Breast epithelium (tissue), 4 donors: ENCODE measurements around the gene SORT1. TPM values are rescaled to one million over a fixed set of nuclear protein-coding genes. Genes with fewer than 3 reads are reported as not detected.
"Not testable (repeated sequence)": the region's sequence is repeated elsewhere in the genome, so short reads cannot be mapped to it uniquely, and the experiment has no call there.

Experiments
- DNase-seq, 2 donors: peaks; one replicate each; pipeline ENCODE4 v3.0.0-alpha.2; 2019; ENCODE audit warnings: low spot score in 2 of 2
- H3K27ac ChIP-seq, 2 donors: fragments of 200-600 bp; sonication (generic) in 1 of 2; one replicate each; pipeline ENCODE4 v1.5.1; 2016 to 2019; ENCODE audit warnings: mild to moderate bottlenecking in 1 of 2
- H3K27me3 ChIP-seq, 2 donors: fragments of 200-600 bp; sonication (generic) in 1 of 2; one replicate each; pipeline versions ENCODE4 v1.5.1 to v1.6.0; 2017 to 2019; ENCODE audit warnings: control low read depth in 1 of 2, mild to moderate bottlenecking in 1 of 2
- H3K36me3 ChIP-seq: fragments of 200-600 bp; one replicate; pipeline ENCODE4 v1.5.1; 2019
- H3K4me1 ChIP-seq, 2 donors: fragments of 200-600 bp; sonication (generic); one replicate each; pipeline ENCODE4 v1.5.1; 2016 to 2019; ENCODE audit warnings: control low read depth in 1 of 2
- H3K4me3 ChIP-seq, 3 donors: fragments of 200-600 bp; sonication (generic); 1 replicate in 2 of 3; 2 replicates in 1 of 3; pipeline ENCODE4 v1.5.1; 2016 to 2019; ENCODE audit warnings: mild to moderate bottlenecking in 3 of 3, moderate library complexity in 2 of 3
- H3K9me3 ChIP-seq, 2 donors: fragments of 200-600 bp; sonication (generic) in 1 of 2; one replicate each; pipeline ENCODE4 v1.5.1; 2016 to 2019; ENCODE audit warnings: control low read depth in 1 of 2
- CTCF ChIP-seq, 3 donors: fragments of 450-650 bp; IDR thresholded peaks; one replicate each; pipeline ENCODE4 v1.5.1; 2016 to 2017; ENCODE audit warnings: antibody characterized with exemption in 3 of 3, mild to moderate bottlenecking in 3 of 3, moderate library complexity in 3 of 3
- POLR2A ChIP-seq: fragments of 450-650 bp; IDR thresholded peaks from one replicate; pipeline ENCODE4 v1.6.1; 2016; ENCODE audit warnings: antibody characterized with exemption, mild to moderate bottlenecking, moderate library complexity
- POLR2AphosphoS5 ChIP-seq, 3 donors: sonication (generic); formaldehyde crosslinking; IDR thresholded peaks; one replicate each; pipeline ENCODE4 v1.6.1; 2017; ENCODE audit warnings: antibody characterized with exemption in 3 of 3
- intact Hi-C: fragments of 100-400 bp; cut with DNase I; formaldehyde crosslinking; loops from one replicate; pipeline ENCODE4 v1.15.1; 2023; ENCODE audit warnings: low total_unique reads
- total RNA-seq, 3 donors: library from RNA; depleted of rRNA; stranded (reverse); fragments of >200 nt; gene quantifications; one replicate each; pipeline ENCODE4 v1.1.0, GENCODE V29; 2016

SORT1 gene
- total RNA-seq, 3 donors from 2014 or later = 51.1 to 135 (median 69.8) TPM

- DNase-seq = no peak
- intact Hi-C loops = no loop called here
- Histone ChIP-seq H3K4me1 (peaks cover 0 to 9% of the 10 kb centered on the region in 2 donors), H3K9me3 (no peaks in the 10 kb centered on the region), H3K36me3 (no peaks in the 10 kb centered on the region), H3K27me3 (no peaks in the 10 kb centered on the region), H3K4me3 (peak overlapping the region; percentile 54 to 85 (median 66)), H3K27ac (peak overlapping the region; percentile 68 to 81)
- no peak for TF ChIP-seq POLR2AphosphoS5 (IDR thresholded peaks at IDR 0.05)
- TF ChIP-seq CTCF (IDR thresholded peaks at IDR 0.05) = no peak
- TF ChIP-seq POLR2A = no peak
Observed at GRCh38 chr1:109396513-109396839, 1.2 kb downstream of the SORT1 start.

- Histone ChIP-seq H3K9me3 (no peaks in the 10 kb centered on the region), H3K27ac (peak overlapping the region; percentile 3 to 68), H3K4me3 (peak overlapping the region; percentile 54 to 85 (median 66)), H3K36me3 (no peaks in the 10 kb centered on the region), H3K4me1 (peaks cover 0 to 9% of the 10 kb centered on the region in 2 donors), H3K27me3 (no peaks in the 10 kb centered on the region)
- no peak for DNase-seq
- TF ChIP-seq POLR2AphosphoS5 (IDR thresholded peaks at IDR 0.05) (no peak), CTCF (IDR thresholded peaks at IDR 0.05) (no peak)
- intact Hi-C loops = no loop called here
Observed at GRCh38 chr1:109395602-109396512, 1.9 kb downstream of the SORT1 start.

GRCh38 chr1:109395282-109395599 is 2.5 kb downstream of the SORT1 start:
- intact Hi-C loops, H3K36me3 ChIP-seq, H3K9me3 ChIP-seq, DNase-seq, H3K27me3 ChIP-seq, H3K4me3 ChIP-seq, H3K4me1 ChIP-seq: not testable (repeated sequence)
- peak overlapping the region in 1 of 2 donors; percentile 68 for H3K27ac ChIP-seq

- H3K4me3 ChIP-seq = no peak overlapping the region
Observed at GRCh38 chr1:109394591-109395281, 3.0 kb downstream of the SORT1 start.

GRCh38 chr1:109393617-109394233 is 4.0 kb downstream of the SORT1 start:
- TF ChIP-seq POLR2A (no peak), CTCF (IDR thresholded peaks at IDR 0.05) (no peak), POLR2AphosphoS5 (IDR thresholded peaks at IDR 0.05) (no peak)
- H3K27ac ChIP-seq = peak overlapping the region; percentile 83 to 85
- DNase-seq = no peak
- H3K4me3 ChIP-seq = no peak overlapping the region
- no peaks in the 10 kb centered on the region for H3K9me3 ChIP-seq
- no peaks in the 10 kb centered on the region for H3K36me3 ChIP-seq
- intact Hi-C loops = no loop called here
- no peaks in the 10 kb centered on the region for H3K27me3 ChIP-seq
- H3K4me1 ChIP-seq = peaks cover 0 to 7% of the 10 kb centered on the region in 2 donors

More at GRCh38 chr1:109394591-109395281, 3.0 kb downstream of the SORT1 start:
- intact Hi-C loops = no loop called here
- DNase-seq = no peak
- Histone ChIP-seq H3K9me3 (no peaks in the 10 kb centered on the region), H3K36me3 (no peaks in the 10 kb centered on the region), H3K27ac (peak overlapping the region in 1 of 2 donors; percentile 85), H3K4me1 (peaks cover 0 to 9% of the 10 kb centered on the region in 2 donors), H3K27me3 (no peaks in the 10 kb centered on the region)
- TF ChIP-seq POLR2A = no peak
- no peak for TF ChIP-seq POLR2AphosphoS5 (IDR thresholded peaks at IDR 0.05)
- TF ChIP-seq CTCF (IDR thresholded peaks at IDR 0.05) = no peak
